HG03457 (cell line): ENCODE data around the gene TIGD6.

Experiments
- ATAC-seq: cut with Tn5 transposase; IDR thresholded peaks from one replicate; pipeline ENCODE4 v1.9.1; 2021; ENCODE audit warnings: moderate number of reproducible peaks; ENCODE audit not compliant: unreplicated experiment

The TIGD6 gene

GRCh38 chr5:150017226-150018005, 17.0 kb upstream of the TIGD6 start:
- ATAC-seq, result no peak

GRCh38 chr5:150016537-150016936, 16.1 kb upstream of the TIGD6 start:
- no peak for ATAC-seq

GRCh38 chr5:150015415-150015814, 15.0 kb upstream of the TIGD6 start:
- ATAC-seq, result no peak

GRCh38 chr5:150014456-150014855, 14.0 kb upstream of the TIGD6 start:
- ATAC-seq, result no peak

GRCh38 chr5:150013931-150014330, 13.5 kb upstream of the TIGD6 start:
- no peak for ATAC-seq

- ATAC-seq, result no peak
These were observed 9.4 kb upstream of the TIGD6 start for GRCh38 chr5:150009671-150010387.

GRCh38 chr5:150007050-150007449, 6.6 kb upstream of the TIGD6 start:
- no peak for ATAC-seq

GRCh38 chr5:150006318-150006717, 5.9 kb upstream of the TIGD6 start:
- ATAC-seq, result no peak

GRCh38 chr5:150001660-150002486, 1.4 kb upstream of the TIGD6 start:
- ATAC-seq, result peak; percentile 44

- ATAC-seq, result peak; percentile 6
These were observed 671 bp upstream of the TIGD6 start for GRCh38 chr5:150000990-150001659.

GRCh38 chr5:149999866-150000255, 593 bp downstream of the TIGD6 start:
- ATAC-seq, result no peak

GRCh38 chr5:149999359-149999758, 1.1 kb downstream of the TIGD6 start:
- no peak for ATAC-seq

- no peak for ATAC-seq
These were observed 2.2 kb downstream of the TIGD6 start for GRCh38 chr5:149998281-149998680.

- ATAC-seq, result no peak
These were observed 4.1 kb downstream of the TIGD6 start for GRCh38 chr5:149996205-149996890.

- ATAC-seq, result no peak
These were observed 4.9 kb downstream of the TIGD6 start for GRCh38 chr5:149995385-149996204.

GRCh38 chr5:149993471-149993870, 7.0 kb downstream of the TIGD6 start:
- no peak for ATAC-seq

- peak; percentile 72 for ATAC-seq
These were observed 9.7 kb downstream of the TIGD6 start for GRCh38 chr5:149990518-149991376.

- no peak for ATAC-seq
These were observed 12.3 kb downstream of the TIGD6 start for GRCh38 chr5:149988126-149988525.

GRCh38 chr5:149982505-149982904, 17.9 kb downstream of the TIGD6 start:
- no peak for ATAC-seq
